Thyroid gland (tissue), 4 donors: ENCODE data around the gene PHACTR1.

ENCODE experiments used
- CTCF ChIP-seq, 6 experiments: fragments of 200-600 bp in 3 of 6; fragments of 450-650 bp in 3 of 6; sonication (generic) in 3 of 6; IDR thresholded peaks; one replicate each; pipeline ENCODE4 v1.5.1; 2016 to 2019; ENCODE audit warnings: antibody characterized with exemption in 6 of 6, mild to moderate bottlenecking in 2 of 6, inconsistent platforms in 1 of 6, moderate library complexity in 1 of 6
- POLR2A ChIP-seq, 2 donors: fragments of 450-650 bp; IDR thresholded peaks; one replicate each; pipeline ENCODE4 v1.6.1; 2017; ENCODE audit warnings: antibody characterized with exemption in 2 of 2, mild to moderate bottlenecking in 2 of 2, moderate library complexity in 1 of 2

- TF ChIP-seq CTCF (IDR thresholded peaks at IDR 0.05) (no peak), POLR2A (IDR thresholded peaks at IDR 0.05) (no peak)
These were observed 587.5 kb downstream of the PHACTR1 start for GRCh38 chr6:13304101-13304500.
